ENCODE data around the gene PCDHB6. TPM values are rescaled to one million over a fixed set of nuclear protein-coding genes. Genes with fewer than 3 reads are reported as not detected.
"Not testable (repeated sequence)": the region's sequence is repeated elsewhere in the genome, so short reads cannot be mapped to it uniquely, and the experiment has no call there.

The PCDHB6 gene
- total RNA-seq, 1 donor from 2014 or later = 3.1 TPM

DNA sequence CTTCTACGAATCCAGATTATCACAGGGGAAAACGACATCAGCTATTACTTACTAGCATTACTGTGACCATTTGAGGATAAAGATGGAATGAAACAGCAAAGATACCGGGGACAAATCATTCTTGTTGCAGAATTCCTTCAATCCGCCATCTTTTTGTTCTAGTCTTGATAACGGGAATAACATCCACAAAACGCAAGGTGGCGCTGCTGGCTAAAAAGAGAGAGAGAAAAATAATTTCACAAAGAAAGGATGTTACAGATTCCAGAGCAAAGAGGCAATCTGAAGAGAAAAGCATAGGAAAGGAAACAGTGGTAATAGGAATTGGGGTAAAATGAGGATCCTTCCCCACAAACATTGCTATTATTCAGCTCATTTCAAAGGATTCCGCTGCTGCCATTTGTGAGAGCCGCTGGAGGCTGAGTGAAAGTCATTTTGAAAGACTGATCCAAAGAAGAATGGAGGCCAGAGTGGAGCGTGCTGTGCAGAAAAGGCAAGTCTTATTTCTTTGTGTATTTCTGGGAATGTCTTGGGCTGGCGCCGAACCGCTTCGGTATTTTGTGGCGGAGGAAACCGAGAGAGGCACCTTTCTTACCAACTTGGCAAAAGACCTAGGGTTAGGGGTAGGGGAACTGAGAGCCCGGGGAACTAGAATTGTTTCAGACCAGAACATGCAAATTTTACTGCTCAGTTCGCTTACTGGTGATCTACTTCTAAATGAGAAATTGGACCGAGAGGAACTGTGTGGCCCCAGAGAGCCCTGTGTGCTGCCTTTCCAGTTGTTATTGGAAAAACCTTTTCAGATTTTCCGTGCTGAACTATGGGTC is 22.7 kb downstream of the PCDHB6 start, which contains the start of gene PCDHB7:
TSS of gene PCDHB7 (plus strand) at position 264 of the 824 bp plus-strand sequence. CDS start at position 456, 192 bp downstream.
- no peak for DNase-seq

DNA sequence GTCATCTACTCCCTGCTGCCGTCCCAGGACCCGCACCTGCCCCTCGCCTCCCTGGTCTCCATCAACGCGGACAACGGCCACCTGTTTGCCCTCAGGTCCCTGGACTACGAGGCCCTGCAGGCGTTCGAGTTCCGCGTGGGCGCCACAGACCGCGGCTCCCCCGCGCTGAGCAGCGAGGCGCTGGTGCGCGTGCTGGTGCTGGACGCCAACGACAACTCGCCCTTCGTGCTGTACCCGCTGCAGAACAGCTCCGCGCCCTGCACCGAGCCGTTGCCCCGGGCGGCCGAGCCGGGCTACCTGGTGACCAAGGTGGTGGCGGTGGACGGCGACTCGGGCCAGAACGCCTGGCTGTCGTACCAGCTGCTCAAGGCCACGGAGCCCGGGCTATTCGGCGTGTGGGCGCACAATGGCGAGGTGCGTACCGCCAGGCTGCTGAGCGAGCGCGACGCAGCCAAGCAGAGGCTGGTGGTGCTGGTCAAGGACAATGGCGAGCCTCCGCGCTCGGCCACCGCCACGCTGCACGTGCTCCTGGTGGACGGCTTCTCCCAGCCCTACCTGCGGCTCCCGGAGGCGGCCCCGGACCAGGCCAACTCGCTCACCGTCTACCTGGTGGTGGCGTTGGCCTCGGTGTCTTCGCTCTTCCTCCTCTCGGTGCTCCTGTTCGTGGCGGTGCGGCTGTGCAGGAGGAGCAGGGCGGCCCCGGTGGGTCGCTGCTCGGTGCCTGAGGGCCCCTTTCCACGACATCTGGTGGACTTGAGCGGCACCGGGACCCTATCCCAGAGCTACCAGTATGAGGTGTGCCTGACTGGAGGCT is 24.6 kb downstream of the PCDHB6 start:
- not testable (repeated sequence) for DNase-seq

DNA sequence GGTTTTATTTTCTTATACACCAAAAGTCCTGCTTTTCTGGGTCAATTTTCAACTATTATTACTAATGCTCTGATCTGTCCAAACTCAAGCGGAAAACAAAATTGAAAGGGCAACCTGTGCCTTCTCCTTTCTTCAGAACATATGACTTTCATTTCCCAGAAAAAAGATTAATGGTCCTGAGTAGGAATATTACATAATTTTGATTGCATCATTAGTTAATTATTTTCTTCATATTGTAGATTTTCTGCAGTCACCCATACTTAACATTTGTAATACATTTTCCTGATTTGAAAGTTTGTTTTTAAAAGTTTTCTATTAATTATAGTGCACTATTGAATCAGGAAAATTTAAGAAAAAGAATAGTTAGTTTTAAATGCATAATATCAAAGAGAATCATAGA is 26.1 kb downstream of the PCDHB6 start:
- DNase-seq = no peak

DNA sequence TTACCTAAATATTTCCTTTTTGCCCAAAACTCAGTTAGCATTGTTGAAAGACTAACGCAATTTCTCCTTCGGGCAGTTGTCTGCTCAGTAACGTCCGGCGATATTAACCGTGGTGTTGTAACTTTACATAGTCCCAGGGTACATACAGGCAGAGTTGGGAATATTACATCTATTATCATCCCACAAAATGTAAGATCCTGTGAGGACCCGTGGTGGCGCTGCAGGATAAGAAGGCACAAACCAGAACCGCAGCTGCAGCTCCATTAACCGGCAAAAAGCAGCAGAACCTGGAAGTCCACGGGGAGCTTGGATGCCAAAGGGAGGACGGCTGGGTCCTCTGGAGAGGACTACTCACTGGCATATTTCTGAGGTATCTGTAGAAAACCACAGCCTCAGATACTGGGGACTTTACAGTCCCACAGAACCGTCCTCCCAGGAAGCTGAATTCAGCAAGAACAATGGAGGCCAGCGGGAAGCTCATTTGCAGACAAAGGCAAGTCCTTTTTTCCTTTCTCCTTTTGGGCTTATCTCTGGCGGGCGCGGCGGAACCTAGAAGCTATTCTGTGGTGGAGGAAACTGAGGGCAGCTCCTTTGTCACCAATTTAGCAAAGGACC is 27.8 kb downstream of the PCDHB6 start, which contains the start of gene PCDHB8:
TSS of gene PCDHB8 (plus strand) at position 214 of the 615 bp plus-strand sequence. CDS start at position 459, 245 bp downstream.
- DNase-seq = not testable (repeated sequence)

DNA sequence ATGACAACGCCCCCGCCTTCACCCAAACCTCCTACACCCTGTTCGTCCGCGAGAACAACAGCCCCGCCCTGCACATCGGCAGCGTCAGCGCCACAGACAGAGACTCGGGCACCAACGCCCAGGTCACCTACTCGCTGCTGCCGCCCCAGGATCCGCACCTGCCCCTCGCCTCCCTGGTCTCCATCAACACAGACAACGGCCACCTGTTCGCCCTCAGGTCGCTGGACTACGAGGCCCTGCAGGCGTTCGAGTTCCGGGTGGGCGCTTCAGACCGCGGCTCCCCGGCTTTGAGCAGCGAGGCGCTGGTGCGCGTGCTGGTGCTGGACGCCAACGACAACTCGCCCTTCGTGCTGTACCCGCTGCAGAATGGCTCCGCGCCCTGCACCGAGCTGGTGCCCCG is 29.5 kb downstream of the PCDHB6 start:
- not testable (repeated sequence) for DNase-seq

DNA sequence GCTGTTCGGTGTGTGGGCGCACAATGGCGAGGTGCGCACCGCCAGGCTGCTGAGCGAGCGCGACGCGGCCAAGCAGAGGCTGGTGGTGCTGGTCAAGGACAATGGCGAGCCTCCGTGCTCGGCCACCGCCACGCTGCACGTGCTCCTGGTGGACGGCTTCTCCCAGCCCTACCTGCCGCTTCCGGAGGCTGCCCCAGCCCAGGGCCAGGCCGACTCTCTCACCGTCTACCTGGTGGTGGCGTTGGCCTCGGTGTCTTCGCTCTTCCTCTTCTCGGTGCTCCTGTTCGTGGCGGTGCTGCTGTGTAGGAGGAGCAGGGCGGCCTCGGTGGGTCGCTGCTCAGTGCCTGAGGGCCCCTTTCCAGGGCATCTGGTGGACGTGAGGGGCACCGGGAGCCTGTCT is 30.0 kb downstream of the PCDHB6 start:
- DNase-seq = not testable (repeated sequence)

DNA sequence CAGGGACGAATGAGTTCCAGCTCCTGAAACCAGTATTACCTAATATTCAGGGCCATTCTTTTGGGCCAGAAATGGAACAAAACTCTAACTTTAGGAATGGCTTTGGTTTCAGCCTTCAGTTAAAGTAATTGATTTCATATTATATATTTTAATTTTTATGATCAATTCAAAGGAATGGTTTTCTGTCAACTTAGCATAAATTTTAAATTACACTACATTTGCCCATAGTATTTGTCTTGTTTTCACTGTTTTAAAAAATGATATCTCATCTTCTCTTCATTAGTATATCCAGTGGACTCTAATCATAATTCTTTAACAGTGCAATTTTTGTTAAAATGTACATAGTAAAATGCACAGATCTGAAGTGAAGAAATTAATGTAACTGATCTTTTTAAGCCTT is 30.5 kb downstream of the PCDHB6 start:
- no peak for DNase-seq

DNA sequence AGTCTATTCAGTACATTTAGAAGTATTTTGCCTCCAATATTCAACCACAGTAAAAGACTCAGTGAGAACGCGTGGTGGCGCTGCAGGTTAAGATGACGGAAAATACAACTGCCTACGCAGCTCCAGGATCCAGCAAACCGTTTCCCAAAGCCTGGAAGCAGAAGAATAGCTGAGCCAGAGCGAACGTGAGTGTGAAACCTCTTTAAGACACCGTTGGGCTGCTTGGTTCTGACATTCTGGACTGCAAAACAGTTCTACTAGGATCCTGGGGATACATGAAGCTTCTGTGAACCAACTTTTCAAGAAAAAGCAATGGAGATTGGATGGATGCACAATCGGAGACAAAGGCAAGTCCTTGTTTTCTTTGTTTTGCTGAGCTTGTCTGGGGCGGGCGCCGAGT is 32.4 kb downstream of the PCDHB6 start, which contains the start of gene PCDHB16:
TSS of gene PCDHB16 (plus strand) at position 140 of the 400 bp plus-strand sequence. CDS start at position 313, 173 bp downstream.
- DNase-seq = no peak

DNA sequence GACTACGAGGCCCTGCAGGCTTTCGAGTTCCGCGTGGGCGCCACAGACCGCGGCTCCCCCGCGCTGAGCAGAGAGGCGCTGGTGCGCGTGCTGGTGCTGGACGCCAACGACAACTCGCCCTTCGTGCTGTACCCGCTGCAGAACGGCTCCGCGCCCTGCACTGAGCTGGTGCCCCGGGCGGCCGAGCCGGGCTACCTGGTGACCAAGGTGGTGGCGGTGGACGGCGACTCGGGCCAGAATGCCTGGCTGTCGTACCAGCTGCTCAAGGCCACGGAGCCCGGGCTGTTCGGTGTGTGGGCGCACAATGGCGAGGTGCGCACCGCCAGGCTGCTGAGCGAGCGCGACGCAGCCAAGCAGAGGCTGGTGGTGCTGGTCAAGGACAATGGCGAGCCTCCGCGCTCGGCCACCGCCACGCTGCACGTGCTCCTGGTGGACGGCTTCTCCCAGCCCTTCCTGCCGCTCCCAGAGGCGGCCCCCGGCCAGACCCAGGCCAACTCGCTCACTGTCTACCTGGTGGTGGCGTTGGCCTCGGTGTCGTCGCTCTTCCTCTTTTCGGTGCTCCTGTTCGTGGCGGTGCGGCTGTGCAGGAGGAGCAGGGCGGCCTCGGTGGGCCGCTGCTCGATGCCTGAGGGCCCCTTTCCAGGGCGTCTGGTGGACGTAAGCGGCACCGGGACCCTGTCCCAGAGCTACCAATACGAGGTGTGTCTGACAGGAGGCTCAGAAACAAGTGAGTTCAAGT is 34.4 kb downstream of the PCDHB6 start:
- not testable (repeated sequence) for DNase-seq

DNA sequence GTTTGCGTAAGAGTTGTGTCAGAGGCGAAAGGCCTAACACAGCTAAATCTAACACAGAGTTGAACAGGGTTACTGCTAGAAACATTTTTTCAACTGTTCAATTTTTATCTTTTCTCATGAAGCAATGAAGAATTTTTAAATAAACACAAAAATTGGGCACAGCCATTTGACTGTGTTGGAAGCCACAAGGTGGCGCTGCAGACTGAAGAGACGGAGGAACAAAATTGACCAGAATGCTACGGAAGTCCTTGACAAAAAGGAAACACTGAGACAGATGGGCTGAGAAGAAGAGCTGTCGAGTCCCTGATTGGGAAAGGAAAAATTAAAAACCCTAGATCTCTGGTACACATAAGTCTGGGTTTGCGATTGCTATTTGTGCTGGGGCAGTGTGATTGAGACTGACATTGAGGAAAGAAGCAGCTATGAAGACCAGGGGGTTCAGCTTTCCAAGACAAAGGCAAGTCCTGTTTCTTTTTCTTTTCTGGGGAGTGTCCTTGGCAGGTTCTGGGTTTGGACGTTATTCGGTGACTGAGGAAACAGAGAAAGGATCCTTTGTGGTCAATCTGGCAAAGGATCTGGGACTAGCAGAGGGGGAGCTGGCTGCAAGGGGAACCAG is 37.1 kb downstream of the PCDHB6 start, which contains the start of gene PCDHB9:
TSS of gene PCDHB9 (plus strand) at position 265 of the 616 bp plus-strand sequence. CDS start at position 423, 158 bp downstream.
- no peak for DNase-seq

DNA sequence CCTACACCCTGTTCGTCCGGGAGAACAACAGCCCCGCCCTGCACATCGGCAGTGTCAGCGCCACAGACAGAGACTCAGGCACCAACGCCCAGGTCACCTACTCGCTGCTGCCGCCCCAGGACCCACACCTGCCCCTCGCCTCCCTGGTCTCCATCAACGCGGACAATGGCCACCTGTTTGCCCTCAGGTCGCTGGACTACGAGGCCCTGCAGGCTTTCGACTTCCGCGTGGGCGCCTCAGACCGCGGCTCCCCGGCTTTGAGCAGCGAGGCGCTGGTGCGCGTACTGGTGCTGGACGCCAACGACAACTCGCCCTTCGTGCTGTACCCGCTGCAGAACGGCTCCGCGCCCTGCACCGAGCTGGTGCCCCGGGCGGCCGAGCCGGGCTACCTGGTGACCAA is 38.8 kb downstream of the PCDHB6 start:
- not testable (repeated sequence) for DNase-seq

DNA sequence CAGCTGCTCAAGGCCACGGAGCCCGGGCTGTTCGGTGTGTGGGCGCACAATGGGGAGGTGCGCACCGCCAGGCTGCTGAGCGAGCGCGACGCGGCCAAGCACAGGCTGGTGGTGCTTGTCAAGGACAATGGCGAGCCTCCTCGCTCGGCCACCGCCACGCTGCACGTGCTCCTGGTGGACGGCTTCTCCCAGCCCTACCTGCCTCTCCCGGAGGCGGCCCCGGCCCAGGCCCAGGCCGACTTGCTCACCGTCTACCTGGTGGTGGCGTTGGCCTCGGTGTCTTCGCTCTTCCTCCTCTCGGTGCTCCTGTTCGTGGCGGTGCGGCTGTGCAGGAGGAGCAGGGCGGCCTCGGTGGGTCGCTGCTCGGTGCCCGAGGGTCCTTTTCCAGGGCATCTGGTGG is 39.3 kb downstream of the PCDHB6 start:
- DNase-seq = not testable (repeated sequence)

DNA sequence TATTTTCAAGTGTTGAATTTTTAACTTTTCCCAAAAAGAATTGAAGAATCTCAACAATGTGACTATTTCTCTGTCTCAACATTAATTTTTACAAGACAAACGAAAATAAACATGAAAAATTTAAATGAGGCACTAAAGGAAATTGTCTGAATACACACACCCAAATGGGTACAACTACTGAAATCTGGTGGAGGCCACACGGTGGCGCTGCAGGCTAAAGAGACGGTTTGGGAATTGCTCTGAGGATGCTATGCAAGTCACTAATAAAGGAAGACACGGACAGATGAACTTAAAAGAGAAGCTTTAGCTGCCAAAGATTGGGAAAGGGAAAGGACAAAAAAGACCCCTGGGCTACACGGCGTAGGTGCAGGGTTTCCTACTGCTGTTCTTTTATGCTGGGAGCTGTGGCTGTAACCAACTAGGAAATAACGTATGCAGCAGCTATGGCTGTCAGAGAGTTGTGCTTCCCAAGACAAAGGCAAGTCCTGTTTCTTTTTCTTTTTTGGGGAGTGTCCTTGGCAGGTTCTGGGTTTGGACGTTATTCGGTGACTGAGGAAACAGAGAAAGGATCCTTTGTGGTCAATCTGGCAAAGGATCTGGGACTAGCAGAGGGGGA is 42.4 kb downstream of the PCDHB6 start, which contains the start of gene PCDHB10:
TSS of gene PCDHB10 (plus strand) at position 244 of the 616 bp plus-strand sequence. CDS start at position 444, 200 bp downstream.
- DNase-seq = no peak

DNA sequence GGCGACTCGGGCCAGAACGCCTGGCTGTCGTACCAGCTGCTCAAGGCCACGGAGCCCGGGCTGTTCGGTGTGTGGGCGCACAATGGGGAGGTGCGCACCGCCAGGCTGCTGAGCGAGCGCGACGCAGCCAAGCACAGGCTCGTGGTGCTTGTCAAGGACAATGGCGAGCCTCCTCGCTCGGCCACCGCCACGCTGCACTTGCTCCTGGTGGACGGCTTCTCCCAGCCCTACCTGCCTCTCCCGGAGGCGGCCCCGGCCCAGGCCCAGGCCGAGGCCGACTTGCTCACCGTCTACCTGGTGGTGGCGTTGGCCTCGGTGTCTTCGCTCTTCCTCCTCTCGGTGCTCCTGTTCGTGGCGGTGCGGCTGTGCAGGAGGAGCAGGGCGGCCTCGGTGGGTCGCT is 44.5 kb downstream of the PCDHB6 start:
- DNase-seq = not testable (repeated sequence)

DNA sequence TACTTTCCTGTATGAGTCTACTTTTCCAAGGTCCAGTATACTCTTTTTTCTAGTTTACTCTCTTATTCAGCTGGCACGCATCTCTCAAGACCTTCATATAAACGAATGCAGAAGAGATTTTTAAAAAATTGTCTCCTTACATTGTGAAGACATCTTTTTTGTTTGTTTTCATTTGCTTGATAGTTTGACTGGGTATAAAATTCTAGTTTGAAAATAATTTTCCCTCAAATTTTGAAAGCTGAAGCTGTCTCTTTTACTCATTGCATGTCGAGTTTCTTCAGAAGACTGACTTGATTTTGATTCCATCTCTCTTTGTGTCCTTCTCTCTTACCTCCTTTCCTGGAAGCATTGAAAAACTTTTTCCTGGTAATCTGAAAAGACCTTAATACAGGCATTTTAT is 46.5 kb downstream of the PCDHB6 start:
- no peak for DNase-seq

DNA sequence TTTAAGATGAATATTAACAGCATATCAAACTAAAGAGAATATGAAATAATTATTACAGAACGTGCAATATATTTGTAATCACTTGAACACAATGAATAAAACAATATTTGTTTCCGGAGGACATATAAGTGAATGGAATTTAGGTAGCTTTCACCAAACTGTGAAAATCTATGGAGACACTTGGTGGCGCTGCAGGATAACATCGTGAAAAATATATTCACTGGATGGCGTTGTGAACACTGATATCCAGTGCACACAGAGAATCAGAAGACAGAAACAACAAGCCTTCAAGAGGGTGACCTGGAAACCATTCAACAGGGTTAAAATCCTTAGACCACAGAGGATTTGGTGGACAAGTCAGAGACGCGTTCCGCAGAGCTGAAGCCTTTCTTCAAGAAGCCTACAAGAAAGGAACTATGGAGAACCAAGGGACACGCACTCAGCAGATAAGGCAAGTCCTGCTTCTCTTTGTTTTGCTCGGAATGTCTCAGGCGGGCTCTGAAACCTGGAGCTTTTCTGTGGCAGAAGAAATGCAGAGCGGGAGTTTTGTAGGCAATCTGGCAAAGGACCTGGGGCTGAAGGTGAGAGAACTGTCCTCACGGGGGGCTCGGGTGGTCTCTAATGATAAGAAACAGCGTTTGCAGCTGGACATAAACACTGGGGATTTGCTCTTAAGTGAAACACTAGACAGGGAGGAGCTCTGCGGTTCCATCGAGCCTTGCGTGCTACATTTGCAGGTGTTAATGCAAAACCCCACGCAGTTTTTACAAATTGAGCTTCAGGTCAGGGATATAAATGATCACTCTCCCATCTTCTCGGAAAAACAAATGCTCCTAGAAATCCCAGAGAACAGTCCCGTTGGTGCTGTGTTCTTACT is 49.7 kb downstream of the PCDHB6 start, which contains the start of gene PCDHB11:
TSS of gene PCDHB11 (plus strand) at position 269 of the 877 bp plus-strand sequence. CDS start at position 417, 148 bp downstream.
- DNase-seq = no peak

DNA sequence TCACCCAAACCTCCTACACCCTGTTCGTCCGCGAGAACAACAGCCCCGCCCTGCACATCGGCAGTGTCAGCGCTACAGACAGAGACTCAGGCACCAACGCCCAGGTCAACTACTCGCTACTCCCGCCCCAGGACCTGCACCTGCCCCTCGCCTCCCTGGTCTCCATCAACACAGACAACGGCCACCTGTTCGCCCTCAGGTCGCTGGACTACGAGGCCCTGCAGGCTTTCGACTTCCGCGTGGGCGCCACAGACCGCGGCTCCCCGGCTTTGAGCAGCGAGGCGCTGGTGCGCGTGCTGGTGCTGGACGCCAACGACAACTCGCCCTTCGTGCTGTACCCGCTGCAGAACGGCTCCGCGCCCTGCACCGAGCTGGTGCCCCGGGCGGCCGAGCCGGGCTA is 51.3 kb downstream of the PCDHB6 start:
- DNase-seq = not testable (repeated sequence)

DNA sequence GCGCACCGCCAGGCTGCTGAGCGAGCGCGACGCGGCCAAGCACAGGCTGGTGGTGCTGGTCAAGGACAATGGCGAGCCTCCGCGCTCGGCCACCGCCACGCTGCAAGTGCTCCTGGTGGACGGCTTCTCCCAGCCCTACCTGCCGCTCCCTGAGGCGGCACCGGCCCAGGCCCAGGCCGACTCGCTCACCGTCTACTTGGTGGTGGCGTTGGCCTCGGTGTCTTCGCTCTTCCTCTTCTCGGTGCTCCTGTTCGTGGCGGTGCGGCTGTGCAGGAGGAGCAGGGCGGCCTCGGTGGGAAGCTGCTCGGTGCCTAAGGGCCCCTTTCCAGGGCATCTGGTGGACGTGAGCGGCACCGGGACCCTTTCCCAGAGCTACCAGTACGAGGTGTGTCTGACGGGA is 51.8 kb downstream of the PCDHB6 start:
- not testable (repeated sequence) for DNase-seq

Measured in occipital lobe (tissue), 2 donors.